GM11168 (cell line): ENCODE measurements around the gene HHIPL1.

Experiments
- in situ Hi-C: fragments of 300-500 bp; cut with MboI; formaldehyde crosslinking; loops from one replicate; pipeline ENCODE4 v1.12.0; 2022; ENCODE audit warnings: low sequenced_read_pairs; ENCODE audit not compliant: unreplicated experiment

HHIPL1 gene

GRCh38 chr14:99644723-99645544 lies at the start of gene HHIPL1:
Gene HHIPL1 (plus strand): TSS chr14:99645129. CDS start chr14:99645208, 79 bp downstream.
- in situ Hi-C loops = no loop called here

DNA sequence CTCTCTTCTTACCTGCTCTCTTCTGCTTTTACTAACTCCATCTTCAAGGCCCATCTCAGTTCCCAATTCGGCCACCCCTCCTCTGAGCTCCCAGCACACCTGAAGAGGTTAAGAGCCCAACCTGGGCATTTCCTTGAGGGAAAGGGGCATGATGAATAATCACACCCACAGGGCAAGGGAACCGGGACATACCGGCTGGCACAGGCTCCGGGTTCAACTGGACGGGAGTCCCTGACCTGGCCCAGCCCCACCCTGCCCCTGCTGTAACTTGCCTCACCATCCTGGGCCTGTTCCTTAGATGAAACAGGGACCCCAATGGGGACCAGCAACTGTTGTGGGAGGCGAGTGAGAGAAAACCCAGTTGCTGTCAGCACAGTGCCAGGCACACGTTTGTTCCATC lies 49.4 kb upstream of the HHIPL1 start:
- in situ Hi-C loops = no loop called here

DNA sequence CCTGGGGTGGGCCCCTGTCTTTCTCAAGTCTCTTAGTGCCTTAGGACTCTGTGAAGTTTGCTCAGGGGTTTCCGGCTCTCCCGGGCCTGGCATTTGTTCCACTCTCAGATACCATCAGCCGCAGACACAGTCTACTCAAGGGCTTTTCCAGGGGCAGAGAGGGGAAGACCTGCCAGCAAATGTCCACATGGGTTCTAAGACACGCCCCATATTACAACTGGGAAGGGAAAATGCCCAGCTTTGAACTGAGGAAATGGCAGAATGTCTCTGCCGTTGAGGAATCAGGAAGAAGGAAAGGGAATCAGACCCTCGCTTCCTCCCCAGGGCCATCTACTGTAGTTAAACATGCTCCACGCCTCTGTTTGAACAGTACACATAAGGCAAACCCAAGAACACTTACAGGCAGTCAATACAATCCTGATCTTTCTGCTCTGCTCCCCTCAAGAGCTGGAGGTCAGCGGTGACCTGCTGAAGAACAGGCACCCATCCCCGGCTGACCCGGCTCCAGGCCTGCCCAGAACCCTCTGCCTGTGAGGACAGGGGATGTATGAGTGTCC lies 48.8 kb upstream of the HHIPL1 start:
- in situ Hi-C loops = no loop called here

- in situ Hi-C loops = no loop called here
These were observed 48.2 kb upstream of the HHIPL1 start for GRCh38 chr14:99596772-99597171.

- in situ Hi-C loops = no loop called here
These were observed 46.9 kb upstream of the HHIPL1 start for GRCh38 chr14:99597911-99598600.

DNA sequence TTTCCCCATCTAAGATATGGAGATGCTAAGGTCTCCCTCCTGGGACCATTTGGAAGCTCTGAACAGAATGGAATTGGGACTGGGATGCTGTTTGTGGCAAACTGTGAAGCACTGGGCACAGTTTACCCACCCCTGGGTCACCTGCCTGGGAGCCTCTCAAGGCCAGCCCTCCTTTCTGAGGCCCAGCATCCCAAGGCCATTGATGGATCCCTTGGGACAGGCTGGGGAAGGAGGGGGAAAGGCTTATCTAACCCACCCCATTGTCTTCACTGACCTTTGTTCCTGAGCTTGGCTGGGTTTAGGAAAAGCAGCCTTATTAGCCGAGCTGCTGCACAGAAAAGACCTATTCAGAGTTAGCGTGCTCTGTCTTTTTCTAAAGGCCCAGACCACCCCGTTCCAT lies 46.2 kb upstream of the HHIPL1 start:
- in situ Hi-C loops = no loop called here

DNA sequence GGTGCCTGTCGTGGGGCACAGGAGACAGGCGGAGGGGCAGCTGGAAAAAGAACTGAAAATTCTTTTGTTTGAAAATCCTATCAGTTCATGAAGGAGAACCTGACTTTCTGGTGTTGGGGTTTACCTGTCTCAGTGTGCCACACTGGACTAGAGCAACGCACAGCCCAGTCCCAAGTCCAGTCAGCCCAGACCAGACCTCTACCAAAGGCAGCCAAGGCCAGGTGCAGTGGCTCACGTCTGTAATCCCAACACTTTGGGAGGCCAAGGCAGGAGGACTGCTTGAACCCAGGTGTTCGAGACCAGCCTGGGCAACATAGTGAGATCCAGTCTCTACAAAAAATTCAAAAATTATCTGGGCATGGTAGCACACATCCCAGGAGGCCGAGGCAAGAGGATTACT lies 45.5 kb upstream of the HHIPL1 start:
- in situ Hi-C loops = no loop called here

- in situ Hi-C loops = no loop called here
These were observed 44.6 kb upstream of the HHIPL1 start for GRCh38 chr14:99600232-99600888.

DNA sequence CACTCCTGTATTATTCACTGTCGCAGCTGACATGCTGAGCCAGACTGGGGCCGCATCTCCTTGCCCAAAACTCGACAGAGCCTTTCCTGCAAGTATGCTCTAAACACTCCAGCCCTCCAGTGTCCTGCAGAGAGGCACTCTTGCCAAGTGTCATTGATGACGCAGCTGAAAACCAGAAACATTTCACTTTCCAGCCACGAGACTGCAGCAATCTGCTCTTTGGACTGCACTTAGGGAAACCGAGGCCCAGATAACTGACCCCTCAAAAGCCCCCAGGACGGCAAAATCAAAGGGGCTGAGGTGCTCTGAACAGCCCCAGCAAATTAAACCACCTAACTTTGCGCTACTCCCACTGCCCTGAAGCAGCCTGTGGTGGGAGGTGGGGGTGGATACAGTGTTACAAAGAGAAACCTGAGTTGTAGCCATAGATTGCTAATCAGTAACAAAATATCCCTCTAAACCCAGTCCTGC lies 43.5 kb upstream of the HHIPL1 start:
- in situ Hi-C loops = no loop called here

- in situ Hi-C loops = no loop called here
These were observed 42.7 kb upstream of the HHIPL1 start for GRCh38 chr14:99602054-99602787.

DNA sequence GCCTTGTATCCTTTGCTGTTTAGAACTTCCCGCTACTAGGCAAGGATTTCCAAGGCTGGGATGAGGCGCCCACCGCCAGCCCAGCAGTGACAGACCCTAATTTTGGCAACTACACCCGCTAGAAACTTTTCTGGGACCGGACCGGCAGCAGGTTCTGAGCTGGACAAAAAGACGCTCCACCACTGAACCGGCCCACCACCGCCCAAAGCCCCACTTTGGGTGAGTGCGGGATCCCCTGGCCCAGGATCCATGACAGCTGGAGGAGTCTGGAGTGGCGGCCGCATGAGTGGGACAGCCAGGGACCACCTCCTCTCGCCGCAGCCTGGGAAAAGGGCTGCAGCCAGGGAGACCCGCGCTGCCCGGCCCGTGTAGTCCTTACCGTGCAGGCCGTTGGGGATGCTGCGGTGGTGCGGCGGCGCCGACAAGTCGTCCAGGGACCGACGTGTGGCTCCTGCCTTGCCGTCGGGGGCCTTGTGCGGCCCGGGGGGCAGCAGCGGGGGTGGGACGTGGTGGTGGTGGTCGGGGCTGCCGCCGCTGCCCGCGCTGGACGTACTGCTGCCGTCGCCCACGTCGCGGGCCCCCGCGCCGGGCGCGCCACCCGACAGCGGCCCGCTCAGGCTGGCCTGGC lies 42.0 kb upstream of the HHIPL1 start:
- in situ Hi-C loops = no loop called here

DNA sequence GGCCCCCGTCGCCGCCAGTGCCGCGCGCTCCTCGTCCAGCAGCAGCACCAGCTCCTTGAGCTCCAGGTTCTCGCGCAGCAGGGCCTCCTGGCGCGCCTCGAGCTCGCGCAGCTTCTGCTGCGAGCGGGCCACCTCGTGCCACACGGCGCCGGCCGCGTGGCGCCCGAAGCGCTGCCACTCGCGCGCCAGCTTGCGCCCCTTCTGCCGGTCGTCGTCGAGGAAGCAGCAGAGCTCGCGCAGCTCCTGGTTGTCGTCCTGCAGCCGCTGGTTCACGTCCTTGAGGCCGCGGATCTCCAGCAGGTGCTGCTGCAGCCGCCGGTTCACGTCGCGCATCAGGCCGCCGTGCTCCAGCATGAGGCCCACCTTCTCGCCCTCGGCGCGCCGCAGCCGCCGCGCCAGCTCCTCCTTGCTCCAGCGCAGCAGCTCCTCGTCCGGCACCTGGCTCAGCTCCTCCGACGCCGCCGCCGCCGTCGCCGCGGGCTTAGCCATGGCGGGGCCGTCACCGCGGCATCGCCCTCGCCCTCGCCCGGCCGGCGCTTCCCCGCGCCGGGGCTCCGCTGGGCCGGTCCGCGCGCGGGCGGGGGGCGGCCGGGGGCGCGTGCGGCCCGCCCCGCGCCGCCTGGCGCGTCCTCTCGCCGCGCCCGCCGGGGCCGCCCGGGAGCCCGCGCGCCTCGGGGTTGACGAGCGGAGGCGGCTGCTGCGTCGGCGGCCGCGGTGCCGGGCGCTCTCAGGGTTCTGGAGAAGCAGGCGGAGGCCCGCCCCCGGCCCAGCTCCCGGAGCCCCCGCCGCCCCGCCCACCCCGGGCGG lies 41.3 kb upstream of the HHIPL1 start, which contains the start of gene CCDC85C:
TSS of gene CCDC85C (minus strand) at position 737 of the 807 bp plus-strand sequence. CDS start at position 489, 248 bp downstream.
- in situ Hi-C loops = no loop called here

- in situ Hi-C loops = no loop called here
These were observed 40.6 kb upstream of the HHIPL1 start for GRCh38 chr14:99604278-99604765.

GRCh38 chr14:99604766-99605298 lies 40.1 kb upstream of the HHIPL1 start:
- in situ Hi-C loops = no loop called here

DNA sequence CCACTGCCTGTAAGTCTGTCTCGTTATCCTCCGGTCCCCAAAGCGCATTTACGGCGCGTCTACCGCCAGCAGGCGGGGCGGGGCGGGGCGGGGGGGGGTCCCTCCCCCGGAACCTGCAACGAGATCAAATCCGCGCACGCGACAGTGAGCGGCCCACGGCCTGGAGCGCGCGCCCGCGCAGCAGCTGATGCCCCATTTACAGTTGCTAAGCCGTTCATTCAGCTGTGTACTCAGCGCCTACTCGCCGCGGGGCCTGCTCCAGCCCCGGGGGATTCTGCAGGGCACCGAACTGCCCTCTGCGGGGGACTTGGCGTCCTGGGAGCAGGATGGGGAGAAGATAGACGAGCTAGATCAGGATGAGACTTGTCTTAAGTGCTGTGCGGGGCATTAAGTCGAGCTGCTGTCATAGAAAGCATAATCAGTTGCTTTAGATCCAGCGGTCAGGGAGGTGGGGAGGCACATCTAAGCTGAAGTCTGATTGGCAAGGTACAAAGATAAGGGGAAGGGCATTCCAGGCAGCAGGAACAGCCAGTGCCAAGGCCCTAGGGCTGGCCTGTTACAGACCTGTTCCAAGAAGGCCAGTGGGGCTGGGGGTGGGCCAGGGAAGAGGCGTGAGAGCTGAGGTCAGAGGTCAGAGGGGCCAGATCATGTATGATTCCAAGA lies 39.5 kb upstream of the HHIPL1 start:
- in situ Hi-C loops = no loop called here

GRCh38 chr14:99606359-99606758 lies 38.6 kb upstream of the HHIPL1 start:
- in situ Hi-C loops = no loop called here

DNA sequence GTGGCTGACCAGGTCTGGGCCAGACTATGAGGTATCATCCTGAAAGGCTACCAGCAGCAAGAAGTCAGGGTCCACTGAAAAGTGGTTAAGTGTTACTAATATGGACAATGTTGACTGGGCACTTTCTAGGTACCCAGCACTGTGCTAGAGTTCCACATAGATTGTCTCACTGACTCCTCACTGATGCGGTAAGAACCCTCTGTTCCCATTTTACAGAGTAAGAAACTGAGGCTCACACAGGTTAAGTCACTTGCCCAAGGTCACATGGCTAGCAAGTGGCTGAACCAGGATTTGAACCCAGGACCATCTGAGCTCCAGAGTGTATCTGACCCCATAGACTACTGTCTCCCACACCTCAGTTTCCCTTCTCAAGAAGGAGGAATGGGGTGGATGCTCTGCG lies 36.3 kb upstream of the HHIPL1 start:
- in situ Hi-C loops = no loop called here
